Measurements from ENCODE around the gene MPC2. TPM values are rescaled to one million over a fixed set of nuclear protein-coding genes. Genes with fewer than 3 reads are reported as not detected.

The MPC2 gene
- total RNA-seq, 1 donor from 2014 or later, result 81.3 TPM

- DNase-seq (ENCODE audit: low spot score, unreplicated experiment), result no peak
- no peak for TF ChIP-seq CTCF (IDR thresholded peaks at IDR 0.05; ENCODE audit: unreplicated experiment)
- H3K9me3 Mint-ChIP-seq (ENCODE audit: low read depth), result peaks cover 5% of the 10 kb centered on the region
- no peak overlapping the region for H3K4me3 Mint-ChIP-seq (ENCODE audit: low read depth)
- peaks cover 1% of the 10 kb centered on the region for H3K4me1 Mint-ChIP-seq (ENCODE audit: low read depth)
- no peaks in the 10 kb centered on the region for H3K27me3 Mint-ChIP-seq
- no peak overlapping the region for H3K27ac Mint-ChIP-seq
- no peaks in the 10 kb centered on the region for H3K36me3 Mint-ChIP-seq (ENCODE audit: insufficient read depth)
Observed at GRCh38 chr1:167881069-167881468, 55.8 kb downstream of the MPC2 start.

- Mint-ChIP-seq H3K9me3 (ENCODE audit: low read depth) (peaks cover 5% of the 10 kb centered on the region), H3K36me3 (ENCODE audit: insufficient read depth) (no peaks in the 10 kb centered on the region), H3K27ac (no peak overlapping the region), H3K4me1 (ENCODE audit: low read depth) (peaks cover 1% of the 10 kb centered on the region), H3K27me3 (no peaks in the 10 kb centered on the region), H3K4me3 (ENCODE audit: low read depth) (no peak overlapping the region)
- no peak for TF ChIP-seq CTCF (IDR thresholded peaks at IDR 0.05; ENCODE audit: unreplicated experiment)
- no peak for DNase-seq (ENCODE audit: low spot score, unreplicated experiment)
Observed at GRCh38 chr1:167880580-167881021, 56.3 kb downstream of the MPC2 start.

- peaks cover 1% of the 10 kb centered on the region for H3K4me1 Mint-ChIP-seq (ENCODE audit: low read depth)
- H3K4me3 Mint-ChIP-seq (ENCODE audit: low read depth), result no peak overlapping the region
- H3K27me3 Mint-ChIP-seq, result no peaks in the 10 kb centered on the region
- TF ChIP-seq CTCF (IDR thresholded peaks at IDR 0.05; ENCODE audit: unreplicated experiment), result no peak
- DNase-seq (ENCODE audit: low spot score, unreplicated experiment), result no peak
- H3K9me3 Mint-ChIP-seq (ENCODE audit: low read depth), result no peaks in the 10 kb centered on the region
- no peaks in the 10 kb centered on the region for H3K36me3 Mint-ChIP-seq (ENCODE audit: insufficient read depth)
- H3K27ac Mint-ChIP-seq, result no peak overlapping the region
Observed at GRCh38 chr1:167879508-167879907, 57.4 kb downstream of the MPC2 start.

DNA sequence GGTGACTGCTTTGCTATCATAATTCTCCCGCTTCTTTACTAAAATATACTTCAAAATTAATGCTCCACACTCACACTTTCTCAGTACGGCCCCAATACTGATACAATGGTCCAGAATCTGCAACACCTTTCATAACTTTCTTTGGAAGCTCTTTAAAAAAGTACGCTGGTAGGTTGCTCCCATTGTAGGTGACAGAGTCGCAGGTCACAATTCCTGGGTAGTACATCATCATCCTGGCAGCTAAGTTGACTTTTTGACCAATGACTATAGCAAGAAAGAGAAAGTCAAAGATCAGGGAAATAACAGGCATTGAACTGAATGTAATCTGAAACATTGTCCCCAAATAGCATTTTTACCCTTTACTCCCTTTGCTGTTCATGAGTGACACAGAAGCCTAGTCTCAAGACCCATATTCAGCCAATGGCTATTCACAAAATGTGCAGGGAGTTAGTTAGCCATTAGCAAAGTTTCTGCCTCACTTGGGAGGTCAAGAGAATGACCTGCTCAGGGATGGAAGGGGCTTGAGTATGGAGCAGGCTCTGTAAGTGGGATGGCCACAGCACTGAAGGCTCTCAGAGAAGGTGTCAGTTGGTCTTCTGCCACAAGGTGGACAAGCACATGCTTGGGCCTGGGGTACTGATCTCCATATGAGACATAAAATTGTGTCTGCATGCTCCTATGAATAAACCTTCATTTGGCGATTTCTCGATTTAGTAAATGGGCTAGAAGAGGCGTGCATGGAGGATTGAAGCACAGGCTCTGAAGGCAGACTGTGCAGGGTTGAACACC, 58.3 kb downstream of the MPC2 start:
- DNase-seq (ENCODE audit: low spot score, unreplicated experiment), result no peak
- Mint-ChIP-seq H3K27me3 (no peaks in the 10 kb centered on the region), H3K9me3 (ENCODE audit: low read depth) (no peaks in the 10 kb centered on the region), H3K4me1 (ENCODE audit: low read depth) (peaks cover 1% of the 10 kb centered on the region), H3K4me3 (ENCODE audit: low read depth) (no peak overlapping the region), H3K27ac (no peak overlapping the region), H3K36me3 (ENCODE audit: insufficient read depth) (no peaks in the 10 kb centered on the region)
- TF ChIP-seq CTCF (IDR thresholded peaks at IDR 0.05; ENCODE audit: unreplicated experiment), result no peak

GRCh38 chr1:167876597-167877175, 60.2 kb downstream of the MPC2 start:
- Mint-ChIP-seq H3K36me3 (ENCODE audit: insufficient read depth) (no peaks in the 10 kb centered on the region), H3K9me3 (ENCODE audit: low read depth) (no peaks in the 10 kb centered on the region), H3K27ac (no peak overlapping the region), H3K4me3 (ENCODE audit: low read depth) (no peak overlapping the region), H3K4me1 (ENCODE audit: low read depth) (peaks cover 1% of the 10 kb centered on the region), H3K27me3 (no peaks in the 10 kb centered on the region)
- no peak for DNase-seq (ENCODE audit: low spot score, unreplicated experiment)
- TF ChIP-seq CTCF (IDR thresholded peaks at IDR 0.05; ENCODE audit: unreplicated experiment), result no peak

Measured in progenitor cell of endocrine pancreas (in vitro differentiated cells).